Activated naive CD4-positive, alpha-beta T cell treated with anti-CD3 and anti-CD28 coated beads, Interleukin-2, amount 10 ng/mL, durations not matched to agents 7 days and 5 days (primary cell): ENCODE measurements around the gene MFAP4.

Source experiments
- CTCF ChIA-PET: fragments of 350-600 bp; sonication (Branson Sonifier 250); formaldehyde crosslinking; loops from one replicate; lab custom pipeline; 2021; ENCODE audit warnings: antibody characterized with exemption; lab: Charles Lee
- DNase-seq: peaks from one replicate; pipeline ENCODE4 v3.0.0-alpha.2; 2020
- H3K27ac Mint-ChIP-seq: one replicate; pipeline ENCODE4 v1.8.0; 2021; ENCODE audit warnings: mild to moderate bottlenecking, moderate library complexity, mixed read lengths
- H3K27me3 Mint-ChIP-seq: one replicate; pipeline ENCODE4 v1.8.0; 2021; ENCODE audit warnings: mild to moderate bottlenecking, mixed read lengths
- H3K36me3 Mint-ChIP-seq: one replicate; pipeline ENCODE4 v1.8.0; 2021; ENCODE audit warnings: mixed read lengths
- H3K4me1 Mint-ChIP-seq: one replicate; pipeline ENCODE4 v1.8.0; 2021; ENCODE audit warnings: mixed read lengths
- H3K4me3 Mint-ChIP-seq: one replicate; pipeline ENCODE4 v1.8.0; 2021; ENCODE audit warnings: mild to moderate bottlenecking, moderate library complexity, mixed read lengths
- H3K9me3 Mint-ChIP-seq: one replicate; pipeline ENCODE4 v1.8.0; 2021; ENCODE audit warnings: mixed read lengths

The MFAP4 gene

DNA sequence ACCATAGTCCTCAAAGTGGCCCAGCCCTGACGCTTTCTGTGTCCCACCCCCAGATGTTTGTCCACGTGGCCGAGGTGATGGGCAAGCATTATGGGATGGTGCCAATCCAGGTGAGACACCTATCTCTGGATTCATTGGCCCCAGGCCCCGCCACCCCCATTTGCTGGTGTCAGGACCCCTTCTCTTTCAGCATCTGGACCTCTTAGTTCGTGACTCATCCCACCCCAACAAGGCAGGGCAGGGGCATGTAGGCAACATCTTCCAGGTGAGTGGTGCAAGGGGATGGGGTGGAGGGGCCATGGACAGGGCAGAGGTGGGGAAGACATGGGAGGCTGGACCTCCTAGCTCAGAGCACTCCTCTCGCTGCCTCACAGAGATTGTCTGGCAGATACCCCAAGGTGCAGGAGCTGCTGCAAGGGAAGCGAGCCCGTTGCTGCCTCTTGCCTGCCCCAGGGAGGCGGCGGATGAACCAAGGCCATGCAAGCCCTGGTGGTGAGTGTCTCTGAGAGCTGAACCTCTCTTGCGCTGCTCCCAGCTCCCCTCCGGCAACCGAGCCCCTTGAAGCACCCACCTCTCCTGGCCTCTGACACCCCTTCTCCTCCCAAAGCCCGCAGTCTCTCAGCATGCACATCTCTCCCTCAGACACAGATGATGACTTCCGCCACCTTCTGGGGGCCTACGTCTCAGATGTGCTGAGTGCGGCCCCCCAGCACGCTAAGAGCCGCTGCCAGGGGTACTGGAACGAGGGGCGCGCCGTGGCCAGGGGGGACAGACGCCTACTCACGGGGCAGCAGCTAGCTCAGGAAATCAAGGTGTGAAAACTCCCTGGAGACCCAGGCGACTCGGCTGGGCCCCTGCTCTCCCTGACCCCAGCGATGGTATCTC lies 27.6 kb upstream of the MFAP4 start:
- Mint-ChIP-seq H3K36me3 (no peaks in the 10 kb centered on the region), H3K9me3 (no peaks in the 10 kb centered on the region), H3K27me3 (peaks cover 72% of the 10 kb centered on the region), H3K27ac (no peak overlapping the region), H3K4me1 (peaks cover 3% of the 10 kb centered on the region), H3K4me3 (no peak overlapping the region)
- CTCF ChIA-PET, result no interaction called here
- DNase-seq, result no peak

DNA sequence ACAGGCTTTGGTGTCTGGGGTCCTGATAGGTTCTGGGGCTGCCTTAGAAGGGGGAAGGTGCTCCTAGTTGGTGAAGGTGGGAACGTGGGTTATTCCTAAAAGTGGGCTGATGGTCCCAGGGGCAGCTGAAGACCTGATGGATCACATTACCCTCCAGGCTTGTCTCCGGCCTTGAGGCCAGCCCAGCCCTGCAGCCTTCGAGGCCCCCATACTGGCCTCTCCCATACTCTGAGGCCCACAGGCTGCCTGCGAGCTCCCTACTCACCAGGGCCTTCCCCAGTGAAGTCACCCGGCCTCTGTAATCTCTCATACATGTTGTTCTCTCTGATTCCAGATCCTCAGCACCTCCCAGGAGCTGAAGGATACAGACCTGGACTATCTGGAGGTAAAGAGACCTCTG lies 26.8 kb upstream of the MFAP4 start:
- Mint-ChIP-seq H3K27ac (no peak overlapping the region), H3K9me3 (no peaks in the 10 kb centered on the region), H3K27me3 (peaks cover 73% of the 10 kb centered on the region), H3K36me3 (no peaks in the 10 kb centered on the region), H3K4me3 (no peak overlapping the region), H3K4me1 (peaks cover 3% of the 10 kb centered on the region)
- CTCF ChIA-PET, result no interaction called here
- DNase-seq, result no peak

DNA sequence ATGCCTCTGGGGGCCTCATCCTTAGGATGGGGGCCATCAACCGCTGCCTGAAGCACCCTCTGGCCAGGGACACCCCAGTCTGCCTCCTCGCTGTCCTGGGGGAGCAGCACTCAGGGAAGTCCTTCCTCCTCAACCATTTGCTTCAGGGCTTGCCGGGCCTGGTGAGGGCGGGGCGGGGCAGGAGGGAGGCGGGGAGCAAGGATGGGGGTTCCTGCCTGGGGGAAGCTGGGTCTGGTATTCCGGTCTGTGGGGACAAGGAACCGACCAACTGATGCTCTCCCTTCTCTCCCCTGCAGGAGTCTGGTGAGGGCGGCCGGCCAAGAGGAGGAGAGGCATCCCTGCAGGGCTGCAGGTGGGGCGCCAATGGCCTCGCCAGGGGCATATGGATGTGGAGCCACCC lies 26.0 kb upstream of the MFAP4 start:
- no peak for DNase-seq
- H3K4me1 Mint-ChIP-seq, result peaks cover 3% of the 10 kb centered on the region
- CTCF ChIA-PET, result no interaction called here
- no peaks in the 10 kb centered on the region for H3K36me3 Mint-ChIP-seq
- no peaks in the 10 kb centered on the region for H3K9me3 Mint-ChIP-seq
- H3K4me3 Mint-ChIP-seq, result no peak overlapping the region
- H3K27ac Mint-ChIP-seq, result no peak overlapping the region
- peaks cover 66% of the 10 kb centered on the region for H3K27me3 Mint-ChIP-seq

DNA sequence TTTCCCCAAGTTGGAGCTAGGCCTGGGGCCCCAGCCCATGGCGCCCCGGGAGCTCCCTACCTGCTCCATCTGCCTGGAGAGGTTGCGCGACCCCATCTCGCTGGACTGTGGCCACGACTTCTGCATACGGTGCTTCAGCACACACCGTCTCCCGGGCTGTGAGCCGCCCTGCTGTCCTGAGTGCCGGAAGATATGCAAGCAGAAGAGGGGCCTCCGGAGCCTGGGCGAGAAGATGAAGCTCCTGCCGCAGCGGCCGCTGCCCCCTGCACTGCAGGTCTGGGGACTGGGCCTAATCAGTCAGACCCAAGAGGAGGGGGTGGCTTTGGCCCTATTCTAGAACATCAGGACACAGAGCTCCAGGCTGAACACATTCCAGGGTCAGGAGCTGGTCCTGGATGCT lies 25.5 kb upstream of the MFAP4 start:
- Mint-ChIP-seq H3K36me3 (no peaks in the 10 kb centered on the region), H3K27me3 (peaks cover 61% of the 10 kb centered on the region), H3K27ac (no peak overlapping the region), H3K9me3 (no peaks in the 10 kb centered on the region), H3K4me1 (no peaks in the 10 kb centered on the region), H3K4me3 (no peak overlapping the region)
- no peak for DNase-seq
- CTCF ChIA-PET, result no interaction called here

DNA sequence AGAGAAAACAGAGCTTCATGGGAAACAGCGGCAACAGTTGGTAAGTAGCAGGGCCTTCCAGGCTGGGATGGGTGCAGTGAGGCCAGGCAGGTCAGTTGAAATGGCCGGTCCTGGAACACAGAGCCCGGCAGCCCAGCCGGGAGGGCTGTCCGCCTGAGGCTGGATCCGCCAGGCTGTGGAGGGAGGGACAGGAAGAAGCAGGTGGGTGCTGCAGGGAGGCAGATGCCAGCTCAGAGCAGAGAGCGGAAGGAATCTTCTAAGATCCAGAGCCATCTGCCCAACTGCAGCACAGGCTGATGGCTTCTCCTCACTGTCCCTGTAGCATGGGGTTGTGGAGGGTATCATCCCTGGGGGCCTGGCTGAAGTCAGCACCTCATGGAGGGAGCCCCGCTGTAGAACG lies 24.6 kb upstream of the MFAP4 start:
- no peak for DNase-seq
- H3K27ac Mint-ChIP-seq, result no peak overlapping the region
- CTCF ChIA-PET, result no interaction called here
- no peaks in the 10 kb centered on the region for H3K9me3 Mint-ChIP-seq
- no peak overlapping the region for H3K4me3 Mint-ChIP-seq
- H3K4me1 Mint-ChIP-seq, result no peaks in the 10 kb centered on the region
- H3K27me3 Mint-ChIP-seq, result peaks cover 55% of the 10 kb centered on the region
- no peaks in the 10 kb centered on the region for H3K36me3 Mint-ChIP-seq

DNA sequence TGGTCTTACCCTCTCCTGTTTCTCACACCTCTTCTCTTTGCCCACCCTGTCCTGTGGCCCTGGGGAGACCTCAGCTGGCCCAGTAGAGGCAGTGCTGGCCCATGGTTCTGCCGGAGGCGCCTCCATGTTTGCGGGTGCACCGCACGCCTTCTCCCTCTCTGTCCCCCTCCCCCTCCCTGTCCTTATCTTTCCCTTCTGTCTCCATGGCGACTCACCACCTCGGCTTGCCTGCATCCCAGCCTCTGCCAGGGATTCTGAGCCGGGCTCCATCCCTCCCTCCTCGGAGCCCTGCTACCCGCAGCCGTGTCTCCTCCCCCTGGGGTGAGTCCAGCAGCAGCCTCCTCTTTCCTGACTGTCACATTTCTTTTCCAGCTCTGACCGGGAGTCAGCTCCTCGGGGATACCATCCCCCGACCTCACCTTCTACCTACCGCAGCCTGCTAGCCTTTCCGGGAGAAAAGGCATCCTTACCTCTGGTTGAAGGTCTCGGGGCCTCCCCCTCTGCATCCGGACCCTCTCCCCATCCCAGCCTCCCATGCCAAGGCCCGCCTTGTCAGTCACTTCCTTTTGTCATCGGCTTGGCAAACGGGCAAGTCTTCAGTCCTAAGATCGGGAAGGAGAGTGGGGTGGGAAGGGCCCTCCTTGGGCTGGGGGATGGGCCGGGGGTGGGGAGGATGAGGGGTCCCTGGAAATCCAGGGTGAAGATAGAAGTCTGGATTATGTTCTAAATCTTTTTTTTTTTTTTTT lies 24.1 kb upstream of the MFAP4 start, which contains the start of gene RNF112:
RNF112 (plus strand) TSS at position 358 of the 746 bp plus-strand sequence; CDS start at position 535, 177 bp downstream.
- H3K36me3 Mint-ChIP-seq, result no peaks in the 10 kb centered on the region
- H3K4me3 Mint-ChIP-seq, result no peak within 1 kb of the TSS
- no peak for DNase-seq
- CTCF ChIA-PET, result no interaction called here
- peaks cover 50% of the 10 kb centered on the region for H3K27me3 Mint-ChIP-seq
- no peaks in the 10 kb centered on the region for H3K9me3 Mint-ChIP-seq
- no peaks in the 10 kb centered on the region for H3K4me1 Mint-ChIP-seq
- H3K27ac Mint-ChIP-seq, result no peak within 1 kb of the TSS

DNA sequence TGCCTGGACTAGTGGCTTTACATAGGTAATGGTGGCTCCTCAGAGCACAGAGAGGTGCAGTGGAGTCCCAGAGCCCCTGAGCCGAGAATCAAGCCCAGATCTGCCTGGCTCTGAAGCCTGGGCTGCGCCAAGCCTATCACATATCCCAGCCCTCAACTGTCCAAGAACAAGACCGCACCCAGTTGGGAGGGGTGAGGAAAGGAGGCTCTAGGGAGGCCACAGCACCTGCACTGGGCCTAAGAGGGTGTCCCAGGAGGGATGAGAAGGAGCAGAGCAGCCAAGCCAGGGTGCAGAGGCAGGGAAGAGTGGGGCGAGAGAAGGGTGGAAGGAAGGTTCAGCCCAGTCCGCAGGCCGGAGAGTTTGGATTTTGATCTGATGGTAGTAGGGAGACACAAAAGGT lies 23.1 kb upstream of the MFAP4 start:
- Mint-ChIP-seq H3K4me1 (no peaks in the 10 kb centered on the region), H3K4me3 (no peak overlapping the region), H3K27ac (no peak overlapping the region), H3K36me3 (no peaks in the 10 kb centered on the region), H3K9me3 (no peaks in the 10 kb centered on the region), H3K27me3 (peaks cover 46% of the 10 kb centered on the region)
- DNase-seq, result no peak
- CTCF ChIA-PET, result no interaction called here

DNA sequence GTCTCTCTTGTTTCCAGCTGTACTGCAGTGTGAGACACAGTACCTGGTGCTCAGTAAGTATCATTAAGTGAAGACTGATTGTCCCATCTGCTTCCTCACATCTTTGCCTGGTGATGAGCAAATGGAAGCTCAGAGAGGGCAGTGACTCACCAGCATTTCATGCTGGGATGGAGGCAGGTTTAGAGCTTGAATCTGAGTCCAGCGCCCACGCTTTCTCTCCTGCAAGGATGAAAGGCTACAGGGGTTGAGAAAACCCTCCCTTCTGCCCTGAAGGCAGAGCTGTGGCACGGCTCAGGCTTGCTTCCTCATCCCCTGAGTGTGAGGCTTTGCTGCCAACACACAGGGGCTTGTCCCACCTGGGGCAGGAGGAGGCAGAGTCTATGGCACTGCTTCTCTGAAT lies 22.5 kb upstream of the MFAP4 start:
- Mint-ChIP-seq H3K27ac (no peak overlapping the region), H3K4me1 (no peaks in the 10 kb centered on the region), H3K4me3 (no peak overlapping the region), H3K27me3 (peaks cover 41% of the 10 kb centered on the region), H3K9me3 (no peaks in the 10 kb centered on the region), H3K36me3 (no peaks in the 10 kb centered on the region)
- CTCF ChIA-PET, result no interaction called here
- no peak for DNase-seq

DNA sequence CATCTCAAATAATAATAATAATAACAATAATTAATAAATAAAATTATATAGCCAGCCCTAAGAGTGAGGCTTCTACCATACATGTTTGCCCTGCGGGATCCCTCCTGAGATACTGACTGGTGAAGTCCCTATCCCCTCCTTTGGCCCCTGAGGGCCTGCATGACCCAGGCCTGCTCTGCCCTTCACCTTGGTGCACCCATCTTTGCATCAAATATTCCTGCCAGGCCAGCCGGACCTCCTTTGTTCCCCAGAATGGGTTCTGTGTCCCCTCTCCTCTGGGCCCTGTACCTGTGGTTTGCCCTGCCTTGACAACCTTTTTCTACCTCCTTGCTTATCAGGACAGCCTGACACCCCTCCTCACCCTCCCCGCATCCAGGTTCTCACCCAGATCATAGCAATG lies 22.1 kb upstream of the MFAP4 start:
- Mint-ChIP-seq H3K9me3 (no peaks in the 10 kb centered on the region), H3K4me1 (no peaks in the 10 kb centered on the region), H3K27me3 (peaks cover 41% of the 10 kb centered on the region), H3K27ac (no peak overlapping the region), H3K36me3 (no peaks in the 10 kb centered on the region), H3K4me3 (no peak overlapping the region)
- CTCF ChIA-PET, result no interaction called here
- no peak for DNase-seq

DNA sequence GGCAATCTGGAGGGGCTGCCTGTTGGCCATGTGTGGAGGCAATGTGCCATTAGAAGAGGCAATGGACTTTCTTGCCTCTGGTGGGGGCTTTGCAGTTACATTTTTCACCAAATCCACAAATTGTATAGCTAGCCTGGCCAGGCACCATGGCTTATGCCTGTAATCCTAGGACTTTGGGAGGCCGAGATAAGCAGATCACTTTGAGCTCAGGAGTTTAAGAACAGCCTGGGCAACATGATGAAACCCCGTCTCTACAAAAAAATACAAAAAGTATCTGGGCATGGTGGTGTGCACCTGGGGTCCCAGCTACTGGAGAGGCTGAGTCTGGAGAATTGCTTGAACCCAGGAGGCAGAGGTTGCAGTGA lies 21.3 kb upstream of the MFAP4 start:
- Mint-ChIP-seq H3K27ac (no peak overlapping the region), H3K36me3 (no peaks in the 10 kb centered on the region), H3K27me3 (peaks cover 39% of the 10 kb centered on the region), H3K4me3 (no peak overlapping the region), H3K4me1 (no peaks in the 10 kb centered on the region), H3K9me3 (no peaks in the 10 kb centered on the region)
- no peak for DNase-seq
- CTCF ChIA-PET, result no interaction called here

DNA sequence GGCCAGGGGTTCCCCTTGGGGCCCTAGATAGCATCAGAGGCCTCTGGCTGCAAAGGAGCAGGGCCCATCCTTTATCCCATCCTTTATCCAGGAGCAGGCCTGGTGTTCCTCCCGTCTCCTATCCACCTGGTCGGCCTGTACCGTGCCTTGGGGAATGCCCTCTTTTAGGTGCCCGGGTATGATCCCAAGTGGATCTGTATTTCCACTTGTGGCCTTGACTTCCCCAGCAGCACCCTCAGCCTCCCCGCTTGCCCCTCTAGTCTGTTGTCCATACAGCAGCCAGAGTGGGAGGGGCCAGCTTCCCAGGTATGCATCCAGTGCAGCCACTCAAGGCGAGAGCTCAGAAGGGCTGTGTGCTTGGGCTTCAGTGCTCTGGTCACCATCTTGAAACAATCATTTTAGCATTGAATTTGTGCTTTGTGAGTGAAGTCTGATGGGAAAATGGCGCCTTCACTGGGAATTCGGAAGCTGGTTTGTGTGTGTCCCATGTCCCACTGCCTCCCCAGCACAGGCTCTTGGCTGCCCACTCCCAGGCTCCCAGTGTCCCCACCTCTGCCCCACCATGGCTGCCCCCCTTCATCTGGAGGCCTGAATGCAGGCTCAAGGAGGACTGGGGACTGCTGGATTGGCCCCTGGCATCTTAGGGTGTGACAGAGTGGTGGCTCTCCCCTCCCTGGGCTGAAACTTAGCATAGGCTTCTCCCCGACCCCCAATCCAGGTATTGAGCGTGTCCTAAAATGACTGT lies 20.8 kb upstream of the MFAP4 start:
- CTCF ChIA-PET, result no interaction called here

DNA sequence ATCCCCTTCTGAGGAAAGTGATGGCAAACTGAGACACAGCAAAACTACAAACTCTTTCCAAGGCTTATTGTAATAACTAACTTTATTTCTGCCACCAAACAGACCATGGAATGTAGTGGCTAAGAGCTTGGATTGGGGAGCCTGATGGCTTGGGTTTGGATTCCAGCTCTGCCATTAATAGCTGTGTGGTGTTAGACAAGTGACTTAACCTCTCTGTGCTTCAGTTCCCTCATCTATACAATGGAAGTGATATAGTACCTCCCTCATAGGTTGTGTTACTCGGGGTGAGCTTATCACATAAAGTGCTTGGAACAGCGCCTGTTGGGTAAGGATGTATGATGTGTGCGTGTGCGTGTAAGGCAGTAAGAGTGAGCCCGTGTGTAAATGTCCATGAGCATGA lies 18.1 kb upstream of the MFAP4 start:
- Mint-ChIP-seq H3K36me3 (no peaks in the 10 kb centered on the region), H3K9me3 (no peaks in the 10 kb centered on the region), H3K27me3 (peaks cover 17% of the 10 kb centered on the region), H3K4me1 (no peaks in the 10 kb centered on the region), H3K4me3 (no peak overlapping the region), H3K27ac (no peak overlapping the region)
- no peak for DNase-seq
- CTCF ChIA-PET, result no interaction called here

More for the DNA sequence above, 20.8 kb upstream of the MFAP4 start:
- no peaks in the 10 kb centered on the region for H3K9me3 Mint-ChIP-seq
- no peak for DNase-seq
- H3K27ac Mint-ChIP-seq, result no peak overlapping the region
- H3K4me3 Mint-ChIP-seq, result no peak overlapping the region
- H3K36me3 Mint-ChIP-seq, result no peaks in the 10 kb centered on the region
- H3K27me3 Mint-ChIP-seq, result peaks cover 36% of the 10 kb centered on the region
- no peaks in the 10 kb centered on the region for H3K4me1 Mint-ChIP-seq

DNA sequence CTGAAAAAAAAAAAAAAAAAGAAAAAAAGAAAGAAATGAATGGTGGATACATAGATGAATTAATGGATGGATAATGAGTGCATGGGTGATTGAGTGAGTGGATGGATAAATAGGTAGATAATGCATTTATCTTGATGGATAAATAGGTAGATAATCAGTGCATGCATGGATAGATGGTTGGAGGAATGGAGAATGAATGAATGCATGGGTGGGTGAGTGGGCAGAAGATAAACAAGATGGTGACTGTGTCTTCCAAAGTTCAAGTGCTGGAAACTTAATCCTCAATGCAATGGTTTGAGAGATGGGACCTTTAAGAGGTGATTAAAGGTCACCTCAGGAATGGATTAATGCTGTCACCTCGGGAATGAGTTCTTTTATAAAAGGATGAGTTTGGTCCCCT lies 17.3 kb upstream of the MFAP4 start:
- DNase-seq, result no peak
- Mint-ChIP-seq H3K27me3 (peaks cover 8% of the 10 kb centered on the region), H3K36me3 (no peaks in the 10 kb centered on the region), H3K4me3 (no peak overlapping the region), H3K27ac (no peak overlapping the region), H3K9me3 (no peaks in the 10 kb centered on the region), H3K4me1 (no peaks in the 10 kb centered on the region)
- CTCF ChIA-PET, result no interaction called here

DNA sequence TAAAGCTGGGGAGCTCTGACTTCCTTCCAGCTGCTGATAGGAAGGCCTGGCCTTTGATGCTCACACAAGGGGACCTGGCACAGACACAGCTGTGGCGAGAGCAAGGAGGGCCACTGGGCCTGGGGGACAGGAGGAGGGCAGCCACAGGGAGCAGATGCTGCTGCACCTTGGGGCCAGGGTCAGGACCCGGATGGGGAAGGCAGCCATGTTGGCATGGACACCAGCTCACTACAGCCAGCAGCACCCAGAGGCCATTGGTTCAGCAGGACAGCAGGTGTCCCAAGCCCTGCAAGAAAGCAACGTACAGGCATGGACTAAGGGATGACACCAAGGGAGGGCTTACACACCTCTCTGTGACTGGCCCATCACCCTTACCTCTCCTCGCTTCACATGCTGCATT lies 16.0 kb upstream of the MFAP4 start:
- no peaks in the 10 kb centered on the region for H3K4me1 Mint-ChIP-seq
- CTCF ChIA-PET, result no interaction called here
- DNase-seq, result no peak
- H3K36me3 Mint-ChIP-seq, result no peaks in the 10 kb centered on the region
- peaks cover 12% of the 10 kb centered on the region for H3K27me3 Mint-ChIP-seq
- H3K4me3 Mint-ChIP-seq, result no peak overlapping the region
- no peaks in the 10 kb centered on the region for H3K9me3 Mint-ChIP-seq
- no peak overlapping the region for H3K27ac Mint-ChIP-seq
